ENCODE results near the gene ERBB4.
A peak's percentile ranks its signal among the peaks of the same experiment; 100 is the strongest.

Gene ERBB4

DNA sequence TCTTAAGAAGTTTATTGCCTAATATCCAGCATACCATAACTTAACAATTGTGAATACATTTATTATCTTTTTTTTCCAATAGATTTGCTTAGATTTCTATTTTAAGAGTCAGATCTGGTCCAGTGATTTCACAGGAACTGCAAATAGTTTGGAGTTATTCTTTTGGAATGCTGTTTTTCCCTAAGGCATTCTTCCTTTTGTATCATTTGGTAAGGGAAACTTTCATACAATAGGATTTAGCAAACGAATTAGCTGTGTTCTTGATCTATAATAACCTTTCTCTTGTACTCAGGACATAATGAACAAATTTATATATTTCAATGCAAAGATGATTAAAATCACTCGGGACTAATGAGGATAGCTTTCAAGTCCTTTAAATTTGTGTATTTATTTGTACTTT, 201.6 kb downstream of the ERBB4 start:
- TF ChIP-seq JUND (IDR thresholded peaks at IDR 0.05; ENCODE audit: low read depth), result no peak
- in situ Hi-C loops (cut with HindIII; ENCODE audit: low pct_unique_long_range_greater_than_20kb, low sequenced_read_pairs), result no loop called here
- DNase-seq (ENCODE audit: low read depth in 1 of 2, low spot score in 1 of 2), result no peak

DNA sequence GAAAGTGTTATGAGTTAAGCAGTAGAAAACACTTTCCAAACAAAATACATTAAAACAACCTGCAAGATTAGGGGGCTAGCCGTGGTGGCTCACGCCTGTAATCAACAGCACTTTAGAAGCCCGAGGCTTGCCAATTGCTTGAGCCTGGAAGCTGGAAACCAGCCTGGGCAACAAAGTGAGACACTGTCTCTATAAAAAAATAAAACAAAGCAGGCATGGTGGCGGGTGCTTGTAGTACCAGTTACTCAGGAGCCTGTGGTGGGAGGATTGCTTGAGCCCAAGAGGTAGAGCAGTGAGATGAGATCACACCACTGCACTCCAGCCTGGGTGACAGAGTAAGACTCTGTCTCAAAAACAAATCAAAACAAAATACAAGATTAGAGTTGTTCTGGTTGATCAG, 208.3 kb downstream of the ERBB4 start:
- no peak for DNase-seq (ENCODE audit: low read depth in 1 of 2, low spot score in 1 of 2)
- no peak for TF ChIP-seq JUND (IDR thresholded peaks at IDR 0.05; ENCODE audit: low read depth)
- in situ Hi-C loops (cut with HindIII; ENCODE audit: low pct_unique_long_range_greater_than_20kb, low sequenced_read_pairs), result no loop called here

DNA sequence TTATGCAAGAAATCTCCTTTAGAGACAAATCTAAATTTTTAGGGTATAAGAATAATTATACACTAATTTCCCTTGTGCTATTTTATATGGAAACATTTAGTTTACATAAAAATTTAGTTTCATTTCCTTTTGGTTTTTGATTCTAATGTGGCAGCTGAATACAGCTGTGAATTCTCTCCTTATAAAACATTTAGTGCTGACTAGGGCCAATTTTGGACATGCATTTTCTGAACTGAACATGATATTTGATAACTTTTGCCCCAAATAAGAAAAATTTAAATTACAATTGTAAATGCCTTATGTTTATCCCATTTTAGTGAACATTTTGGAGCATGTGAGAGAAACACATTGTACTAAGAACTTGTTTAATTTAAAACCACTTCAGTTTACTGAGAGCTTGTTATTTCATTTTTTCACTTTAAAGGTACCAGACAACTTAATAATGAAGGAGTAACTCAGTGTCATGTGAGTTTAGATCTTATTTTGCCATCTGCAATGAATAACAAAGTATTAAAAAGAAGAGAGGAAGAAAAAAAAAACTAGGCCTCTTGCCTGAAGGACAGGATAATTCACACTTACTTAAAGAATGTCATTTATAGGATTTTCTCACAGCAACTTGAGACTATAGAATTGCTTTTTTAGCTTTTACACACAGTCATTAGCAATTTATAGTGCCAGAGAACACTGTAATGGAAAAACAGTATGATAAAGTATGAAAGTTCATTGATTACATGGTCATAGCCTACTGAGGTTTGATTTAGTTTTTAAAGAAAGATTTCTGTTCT, 209.7 kb downstream of the ERBB4 start:
- DNase-seq (ENCODE audit: low read depth in 1 of 2, low spot score in 1 of 2), result no peak
- in situ Hi-C loops (cut with HindIII; ENCODE audit: low pct_unique_long_range_greater_than_20kb, low sequenced_read_pairs), result no loop called here
- no peak for TF ChIP-seq JUND (IDR thresholded peaks at IDR 0.05; ENCODE audit: low read depth)

DNA sequence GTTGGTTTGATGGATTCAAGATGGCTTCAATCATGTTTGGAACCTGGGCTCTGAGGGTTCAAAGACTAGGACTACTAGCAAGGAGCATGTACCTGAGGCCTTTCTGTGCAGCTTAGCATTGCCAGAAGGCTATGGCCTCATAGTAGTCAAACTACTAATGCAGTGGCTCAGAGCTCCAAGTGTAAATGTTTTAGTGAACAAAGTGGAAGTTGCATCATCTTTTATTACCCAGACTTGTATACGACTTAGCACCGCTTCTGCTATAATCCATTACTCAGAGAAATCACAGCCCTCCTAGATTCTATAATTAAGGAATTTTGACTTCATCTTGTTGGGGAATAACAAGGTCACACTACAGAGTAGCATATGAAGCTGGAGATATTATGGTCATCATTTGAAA, 210.5 kb downstream of the ERBB4 start:
- in situ Hi-C loops (cut with HindIII; ENCODE audit: low pct_unique_long_range_greater_than_20kb, low sequenced_read_pairs), result no loop called here
- no peak for TF ChIP-seq JUND (IDR thresholded peaks at IDR 0.05; ENCODE audit: low read depth)
- no peak for DNase-seq (ENCODE audit: low read depth in 1 of 2, low spot score in 1 of 2)

DNA sequence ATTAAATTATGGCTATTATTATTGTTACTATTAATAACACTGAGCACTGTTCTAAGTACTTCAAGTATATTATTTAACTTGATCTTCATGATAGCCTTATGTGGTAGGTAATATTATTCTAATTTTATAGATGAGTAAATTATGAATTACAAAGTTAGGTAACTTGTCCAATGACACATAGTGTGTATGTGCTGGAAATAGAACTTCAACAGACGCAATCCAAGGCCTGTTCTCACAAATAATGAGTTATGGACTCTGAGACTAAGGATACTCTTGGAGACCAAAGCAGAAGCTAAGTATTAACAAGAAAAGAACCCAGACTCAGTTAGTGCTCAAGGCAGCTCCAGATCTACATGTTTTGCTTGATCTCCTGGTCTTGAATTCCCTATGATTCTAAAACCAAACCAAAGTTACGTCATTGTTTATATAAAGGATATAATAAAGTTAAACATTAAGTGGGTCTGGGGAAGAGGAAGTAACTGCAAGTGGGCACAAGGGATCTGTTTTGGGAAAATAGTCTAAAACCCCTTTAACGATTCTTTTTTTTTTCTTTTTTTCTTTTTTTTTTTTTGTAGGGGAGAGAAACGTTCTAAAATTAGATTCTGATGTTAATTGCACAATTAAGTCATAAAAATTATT, 211.3 kb downstream of the ERBB4 start:
- in situ Hi-C loops (cut with HindIII; ENCODE audit: low pct_unique_long_range_greater_than_20kb, low sequenced_read_pairs), result no loop called here
- DNase-seq (ENCODE audit: low read depth in 1 of 2, low spot score in 1 of 2), result no peak

DNA sequence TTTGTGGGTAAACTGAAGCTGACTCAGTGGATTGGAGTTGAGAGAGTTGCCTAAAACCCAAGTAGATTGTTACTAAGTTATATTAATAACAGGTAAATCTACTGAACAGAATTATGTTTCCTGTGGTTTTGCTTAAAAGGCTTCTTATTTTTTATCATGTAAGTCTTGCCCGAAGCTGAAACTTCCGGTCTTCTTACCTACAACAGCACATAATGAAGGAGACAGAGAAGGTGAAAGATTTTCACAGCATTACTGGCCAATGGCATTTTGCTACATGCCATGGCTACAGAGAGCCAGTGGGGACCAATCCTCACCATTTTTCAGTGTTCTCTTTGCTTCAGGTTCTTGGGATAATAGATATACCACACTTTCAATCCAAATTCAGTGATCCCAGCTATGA, 220.0 kb downstream of the ERBB4 start:
- TF ChIP-seq JUND (IDR thresholded peaks at IDR 0.05; ENCODE audit: low read depth), result no peak
- in situ Hi-C loops (cut with HindIII; ENCODE audit: low pct_unique_long_range_greater_than_20kb, low sequenced_read_pairs), result no loop called here
- DNase-seq (ENCODE audit: low read depth in 1 of 2, low spot score in 1 of 2), result no peak

More for the DNA sequence above, 211.3 kb downstream of the ERBB4 start:
- TF ChIP-seq JUND (IDR thresholded peaks at IDR 0.05; ENCODE audit: low read depth), result no peak

DNA sequence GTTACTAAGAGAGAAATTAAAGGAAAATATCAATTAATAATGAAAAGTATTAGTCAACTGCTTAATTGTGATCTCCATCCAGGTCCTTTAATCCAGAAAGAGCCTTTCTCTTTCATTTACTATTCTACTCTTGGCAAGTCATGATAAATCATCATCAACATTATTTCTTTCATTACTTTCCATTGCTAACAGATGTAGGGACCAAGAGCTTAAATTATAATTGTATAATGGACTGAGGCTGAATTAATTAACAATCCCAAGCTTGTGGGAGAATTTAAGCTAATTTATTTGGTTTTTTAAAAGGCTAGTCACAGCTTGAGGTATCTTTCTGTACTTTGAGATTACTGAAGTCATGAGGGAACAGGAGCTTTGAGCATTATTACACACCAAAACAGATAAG, 223.9 kb downstream of the ERBB4 start:
- TF ChIP-seq JUND (IDR thresholded peaks at IDR 0.05; ENCODE audit: low read depth), result no peak
- DNase-seq (ENCODE audit: low read depth in 1 of 2, low spot score in 1 of 2), result no peak
- in situ Hi-C loops (cut with HindIII; ENCODE audit: low pct_unique_long_range_greater_than_20kb, low sequenced_read_pairs), result no loop called here

DNA sequence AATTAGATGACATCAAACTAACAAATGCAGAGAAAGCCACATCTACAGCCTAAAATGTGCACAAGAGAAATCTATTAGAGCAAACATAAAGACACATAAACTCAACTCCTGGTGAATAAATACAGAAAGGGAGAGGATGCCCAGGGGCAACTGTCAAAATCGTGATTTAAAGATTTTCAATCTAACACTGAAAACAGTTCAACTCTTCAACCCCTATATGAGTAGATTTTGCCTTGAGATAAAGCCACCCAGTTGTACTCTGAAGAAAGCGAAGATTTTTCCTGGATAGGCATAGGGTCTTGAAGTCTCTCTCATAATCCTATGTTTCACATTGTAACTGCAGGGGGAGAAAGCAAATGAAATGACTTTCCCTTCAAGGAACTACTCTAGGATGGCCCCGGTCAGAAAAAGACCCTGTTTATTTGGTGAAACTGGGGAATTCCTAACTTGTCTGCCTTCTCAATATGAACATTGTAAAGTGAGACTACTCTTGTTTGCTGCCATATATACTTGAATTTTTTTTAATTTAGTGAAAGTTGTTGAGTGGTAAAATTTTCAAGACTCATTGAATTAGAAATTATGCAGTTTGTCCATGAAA, 226.7 kb downstream of the ERBB4 start:
- DNase-seq (ENCODE audit: low read depth in 1 of 2, low spot score in 1 of 2), result no peak
- in situ Hi-C loops (cut with HindIII; ENCODE audit: low pct_unique_long_range_greater_than_20kb, low sequenced_read_pairs), result no loop called here
- TF ChIP-seq JUND (IDR thresholded peaks at IDR 0.05; ENCODE audit: low read depth), result no peak

DNA sequence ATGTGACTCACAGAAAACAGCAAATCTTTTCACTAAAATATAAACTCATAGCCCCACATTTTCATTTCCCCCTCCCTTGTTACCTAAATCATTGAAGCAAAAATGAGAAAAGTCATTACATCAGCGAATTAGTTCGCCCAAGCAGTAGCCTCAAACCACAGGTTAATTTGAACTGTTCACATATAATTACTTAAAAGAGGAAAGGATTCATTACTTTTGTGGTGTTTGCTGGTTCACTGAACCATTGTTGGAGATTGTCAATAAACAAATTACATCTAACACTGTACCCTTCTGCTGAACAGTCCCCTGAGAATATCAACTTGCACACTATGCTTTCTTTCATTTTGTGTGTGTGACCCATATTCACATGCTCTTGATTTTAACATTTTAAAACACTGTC, 238.7 kb downstream of the ERBB4 start:
- DNase-seq (ENCODE audit: low read depth in 1 of 2, low spot score in 1 of 2), result no peak
- in situ Hi-C loops (cut with HindIII; ENCODE audit: low pct_unique_long_range_greater_than_20kb, low sequenced_read_pairs), result no loop called here
- TF ChIP-seq JUND (IDR thresholded peaks at IDR 0.05; ENCODE audit: low read depth), result no peak

DNA sequence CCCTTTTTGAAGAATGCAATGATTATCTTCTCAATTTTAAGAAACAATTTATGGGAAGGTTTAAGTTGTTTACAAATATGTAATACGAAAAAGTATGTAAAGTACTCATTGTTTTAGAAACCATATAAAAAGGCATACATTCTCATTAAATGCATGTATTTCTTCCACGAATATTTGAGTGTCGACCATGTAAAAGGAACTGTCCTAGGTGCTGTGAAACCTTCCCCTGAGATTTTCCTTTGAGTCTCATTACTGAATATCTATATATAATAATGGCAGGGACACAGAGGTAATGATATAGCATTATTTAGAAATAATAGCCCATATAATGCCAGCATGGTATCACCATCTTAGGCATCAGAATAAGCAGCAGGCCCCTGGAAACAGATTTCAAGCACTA, 239.3 kb downstream of the ERBB4 start:
- in situ Hi-C loops (cut with HindIII; ENCODE audit: low pct_unique_long_range_greater_than_20kb, low sequenced_read_pairs), result no loop called here
- no peak for DNase-seq (ENCODE audit: low read depth in 1 of 2, low spot score in 1 of 2)
- TF ChIP-seq JUND (IDR thresholded peaks at IDR 0.05; ENCODE audit: low read depth), result no peak

DNA sequence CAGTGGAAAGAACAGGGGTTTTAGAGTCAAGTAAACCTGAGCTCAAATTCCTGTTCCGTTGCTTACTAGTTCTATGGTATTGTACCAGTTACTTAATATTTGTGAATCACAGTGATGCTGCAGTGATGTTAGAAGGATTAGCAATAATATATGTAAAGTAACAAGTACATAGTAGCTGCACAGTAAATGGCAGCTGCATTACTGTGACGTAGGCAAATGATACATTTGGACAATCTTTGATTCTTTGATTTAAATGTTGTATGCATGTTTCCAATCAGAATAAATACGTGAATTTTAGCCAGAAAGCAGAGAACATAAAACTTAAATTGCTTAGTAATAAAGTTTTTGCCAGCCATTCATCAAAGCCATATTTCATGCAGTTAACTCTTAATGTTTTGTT, 243.0 kb downstream of the ERBB4 start:
- no peak for DNase-seq (ENCODE audit: low read depth in 1 of 2, low spot score in 1 of 2)
- in situ Hi-C loops (cut with HindIII; ENCODE audit: low pct_unique_long_range_greater_than_20kb, low sequenced_read_pairs), result no loop called here
- no peak for TF ChIP-seq JUND (IDR thresholded peaks at IDR 0.05; ENCODE audit: low read depth)

DNA sequence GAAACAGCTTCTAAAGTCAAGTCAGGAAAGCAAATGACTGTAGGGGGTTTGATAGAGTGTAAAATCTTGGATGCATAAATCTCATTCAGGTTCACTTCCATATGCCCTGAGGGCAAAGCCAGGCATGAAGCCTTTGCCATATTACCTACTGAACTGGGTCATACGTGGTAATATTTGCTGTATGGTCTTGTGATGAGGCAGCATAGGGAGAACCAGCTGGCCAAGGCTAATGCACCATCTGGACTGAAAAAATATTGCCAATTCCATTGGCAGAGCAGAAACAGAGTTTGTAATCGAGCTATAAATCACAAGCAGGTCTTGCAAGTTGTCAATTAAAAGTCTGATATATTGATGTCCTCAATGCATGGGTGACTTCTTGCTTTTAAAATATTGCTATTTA, 243.8 kb downstream of the ERBB4 start:
- TF ChIP-seq JUND (IDR thresholded peaks at IDR 0.05; ENCODE audit: low read depth), result no peak
- peak in 1 of 2 experiments; percentile 44 for DNase-seq (ENCODE audit: low read depth in 1 of 2, low spot score in 1 of 2)
- in situ Hi-C loops (cut with HindIII; ENCODE audit: low pct_unique_long_range_greater_than_20kb, low sequenced_read_pairs), result no loop called here

DNA sequence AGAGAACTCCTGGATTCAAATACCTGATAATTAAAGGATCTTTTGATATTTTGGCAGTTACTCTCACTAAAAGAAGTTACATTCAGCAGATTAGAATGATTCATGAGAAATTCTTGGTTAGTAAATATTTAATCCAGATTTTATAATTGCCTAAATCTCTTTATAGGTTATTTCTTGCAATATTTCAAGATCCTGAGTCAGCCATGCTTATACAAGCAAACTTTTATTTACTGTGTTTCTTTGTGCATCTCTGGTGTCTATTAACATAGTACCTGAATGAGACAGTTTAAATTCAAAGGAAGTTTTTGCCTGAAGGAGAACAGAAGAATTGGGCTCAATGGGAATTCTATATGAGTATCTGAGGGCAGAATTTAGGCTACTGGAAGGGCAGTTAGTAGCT, 249.3 kb downstream of the ERBB4 start:
- TF ChIP-seq JUND (IDR thresholded peaks at IDR 0.05; ENCODE audit: low read depth), result no peak
- no peak for DNase-seq (ENCODE audit: low read depth in 1 of 2, low spot score in 1 of 2)
- in situ Hi-C loops (cut with HindIII; ENCODE audit: low pct_unique_long_range_greater_than_20kb, low sequenced_read_pairs), result no loop called here
